OCI-LY7 (cell line): Measurements from ENCODE around the gene ENTPD1. TPM values are rescaled to one million over a fixed set of nuclear protein-coding genes. Genes with fewer than 3 reads are reported as not detected.

Source experiments
- BruUV-seq: library from RNA; stranded (reverse); fragments of 400-500 nt; replicated peaks from 2 replicates; lab custom pipeline; 2021; lab: Mats Ljungman, UMichigan
- CTCF ChIA-PET: fragments of 300-600 bp; sonication (Branson Sonifier 250); formaldehyde crosslinking; loops from one replicate; lab custom pipeline; 2022; ENCODE audit warnings: antibody characterized with exemption; ENCODE audit not compliant: unreplicated experiment; lab: Charles Lee
- POLR2A ChIA-PET: fragments of 300-600 bp; sonication (Branson Sonifier 250); formaldehyde crosslinking; loops from one replicate; lab custom pipeline; 2022; ENCODE audit warnings: antibody characterized with exemption; lab: Charles Lee
- DNase-seq: peaks from one replicate; pipeline ENCODE4 v3.0.0-alpha.2; 2015; ENCODE audit warnings: low spot score
- H2AFZ ChIP-seq: fragments of 200-600 bp; sonication (generic), shearing (Covaris generic); 2 replicates; pipeline ENCODE4 v1.6.1; 2014; ENCODE audit warnings: mild to moderate bottlenecking, antibody characterized with exemption, low read length, moderate library complexity
- H3K27ac ChIP-seq: fragments of 200-600 bp; sonication (generic); 2 replicates; pipeline ENCODE4 v1.5.1; 2014; ENCODE audit warnings: mixed run types, low read depth, mild to moderate bottlenecking, moderate library complexity, low read length, inconsistent platforms; ENCODE audit not compliant: poor library complexity, severe bottlenecking
- H3K36me3 ChIP-seq: fragments of 200-600 bp; sonication (generic); 2 replicates; pipeline ENCODE4 v1.6.1; 2014; ENCODE audit warnings: mild to moderate bottlenecking, antibody characterized with exemption, low read length, moderate library complexity, mixed read lengths; ENCODE audit not compliant: insufficient read depth
- H3K4me1 ChIP-seq: fragments of 200-600 bp; sonication (generic); 2 replicates; pipeline ENCODE4 v1.5.1; 2014; ENCODE audit warnings: mild to moderate bottlenecking, low read length; ENCODE audit not compliant: insufficient read depth, poor library complexity, severe bottlenecking
- H3K4me2 ChIP-seq: fragments of 200-600 bp; sonication (generic); 2 replicates; pipeline ENCODE4 v1.6.1; 2014; ENCODE audit warnings: mild to moderate bottlenecking, low read length
- H3K4me3 ChIP-seq: fragments of 200-600 bp; sonication (generic); 2 replicates; pipeline ENCODE4 v1.5.1; 2014; ENCODE audit warnings: mild to moderate bottlenecking, low read depth, low read length; ENCODE audit not compliant: poor library complexity, severe bottlenecking
- H3K79me2 ChIP-seq: fragments of 200-600 bp; sonication (generic); 2 replicates; pipeline ENCODE4 v1.6.1; 2016; ENCODE audit warnings: low read depth, mild to moderate bottlenecking, low read length, moderate library complexity, mixed read lengths; ENCODE audit not compliant: insufficient read depth
- H3K9me2 ChIP-seq: fragments of 200-600 bp; sonication (generic); 2 replicates; pipeline ENCODE4 v1.6.1; 2016; ENCODE audit warnings: mild to moderate bottlenecking, low read length, mixed read lengths; ENCODE audit not compliant: insufficient read depth
- H3K9me3 ChIP-seq: fragments of 200-600 bp; sonication (generic); 2 replicates; pipeline ENCODE4 v1.6.1; 2014; ENCODE audit warnings: mild to moderate bottlenecking, mixed run types, low read length, mixed read lengths
- H4K20me1 ChIP-seq: fragments of 200-600 bp; sonication (generic); 2 replicates; pipeline ENCODE4 v1.6.1; 2014; ENCODE audit warnings: mild to moderate bottlenecking, antibody characterized with exemption, low read length, moderate library complexity, mixed read lengths; ENCODE audit not compliant: insufficient read depth
- CTCF ChIP-seq: fragments of 200-600 bp; sonication (generic); conservative IDR thresholded peaks from 2 replicates; pipeline ENCODE4 v1.5.1; 2014; ENCODE audit warnings: mild to moderate bottlenecking, antibody characterized with exemption, low read length, moderate library complexity, mixed read lengths
- EZH2phosphoT487 ChIP-seq: fragments of 200-600 bp; sonication (generic); IDR thresholded peaks from 2 replicates; pipeline ENCODE4 v1.6.1; 2018; ENCODE audit warnings: low read depth, borderline replicate concordance, mild to moderate bottlenecking, mixed run types, antibody characterized with exemption, low read length, moderate library complexity, mixed read lengths
- intact Hi-C: fragments of 100-400 bp; cut with micrococcal nuclease; formaldehyde crosslinking; loops from one replicate; pipeline ENCODE4 v1.10.0; 2022; ENCODE audit not compliant: unreplicated experiment
- total RNA-seq, 2 experiments: library from RNA; depleted of rRNA in 1 of 2; stranded (reverse); fragments of >200 nt in 1 of 2; shearing (Covaris generic) in 1 of 2; gene quantifications; 2 replicates each; pipeline ENCODE4 v1.2.3, GENCODE V29; 2014 to 2022

ENTPD1 gene
- total RNA-seq, 2 experiments from 2014 or later: 5.1 to 6.7 TPM

DNA sequence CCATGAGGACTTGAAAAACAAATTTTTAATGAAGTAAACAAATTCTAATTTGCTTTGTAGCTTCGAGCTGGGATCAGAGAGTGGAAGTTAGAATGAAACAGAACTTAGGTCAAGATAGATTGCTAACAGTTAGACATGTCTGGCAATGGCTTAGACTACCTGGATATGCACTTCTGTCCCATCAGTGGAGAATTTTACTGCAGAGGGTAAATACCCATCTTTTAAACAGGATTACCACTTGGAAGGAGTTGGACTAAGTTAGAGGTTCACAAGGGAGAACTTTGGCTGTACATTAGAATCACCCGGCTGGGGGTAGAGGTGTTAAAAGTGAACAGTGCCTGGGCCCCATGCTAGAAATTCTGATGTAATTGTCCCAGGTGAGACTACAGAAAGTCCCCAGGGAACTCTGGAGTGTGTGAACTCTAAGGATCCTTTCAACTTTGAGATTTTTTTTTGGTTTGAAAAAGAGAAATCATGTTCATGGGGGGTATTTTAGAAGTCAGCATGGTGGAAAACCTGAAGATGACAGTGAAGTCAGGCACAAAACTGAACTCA is 35.5 kb downstream of the ENTPD1 start:
- no peak for DNase-seq
- Histone ChIP-seq H3K9me2 (no peaks in the 10 kb centered on the region), H3K27ac (no peak overlapping the region), H3K4me3 (no peak overlapping the region), H3K4me1 (no peaks in the 10 kb centered on the region), H3K36me3 (no peaks in the 10 kb centered on the region), H3K79me2 (no peaks in the 10 kb centered on the region), H2AFZ (no peak overlapping the region), H3K4me2 (no peak overlapping the region), H4K20me1 (no peaks in the 10 kb centered on the region), H3K9me3 (no peaks in the 10 kb centered on the region)
- intact Hi-C loops: no loop called here
- POLR2A ChIA-PET: interaction anchor here (0.5 to 1.5 kb wide), 2 partner anchors 9 to 35 kb away, joined by 3 read pairs; no protein-coding TSS in a partner anchor
- BruUV-seq: no TSS peak
- CTCF ChIA-PET: no interaction called here
- TF ChIP-seq EZH2phosphoT487: no peak
- TF ChIP-seq CTCF: no peak

DNA sequence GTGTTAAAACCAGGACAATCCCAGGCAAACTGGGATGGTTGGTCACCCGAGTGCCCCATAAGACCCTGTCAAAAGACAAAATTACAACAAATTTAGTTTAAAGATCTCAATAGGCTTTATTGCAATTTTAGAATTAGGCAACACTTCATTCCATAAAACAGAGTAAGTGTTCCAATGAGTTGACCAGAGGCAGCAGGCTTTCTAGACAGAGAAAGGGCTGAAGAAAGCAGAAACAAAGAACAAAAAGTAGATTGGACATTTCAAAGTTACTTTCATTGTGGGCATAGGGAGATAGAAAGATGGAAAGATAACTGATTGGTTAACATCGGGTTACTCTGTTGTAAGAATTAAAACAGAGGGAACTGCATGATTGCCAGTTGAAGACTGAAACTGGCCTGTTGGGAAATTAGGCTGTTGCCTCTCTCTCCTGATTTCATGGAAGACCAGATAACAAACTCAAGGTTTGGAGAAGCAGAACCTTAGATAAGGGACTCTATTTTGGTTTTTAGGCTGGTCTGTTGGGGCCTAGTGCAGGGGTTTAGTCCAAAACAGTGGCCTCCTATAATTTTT is 36.3 kb downstream of the ENTPD1 start:
- BruUV-seq: no TSS peak
- H3K9me2 ChIP-seq: no peaks in the 10 kb centered on the region
- ChIA-PET POLR2A (no interaction called here), CTCF (no interaction called here)
- H3K36me3 ChIP-seq: no peaks in the 10 kb centered on the region
- H3K4me3 ChIP-seq: no peak overlapping the region
- intact Hi-C loops: no loop called here
- no peak overlapping the region for H3K27ac ChIP-seq
- no peaks in the 10 kb centered on the region for H4K20me1 ChIP-seq
- H3K4me1 ChIP-seq: no peaks in the 10 kb centered on the region
- TF ChIP-seq EZH2phosphoT487 (no peak), CTCF (no peak)
- H3K9me3 ChIP-seq: no peaks in the 10 kb centered on the region
- H2AFZ ChIP-seq: no peak overlapping the region
- no peak overlapping the region for H3K4me2 ChIP-seq
- no peak for DNase-seq
- H3K79me2 ChIP-seq: no peaks in the 10 kb centered on the region

- Histone ChIP-seq H3K27ac (no peak overlapping the region), H3K9me2 (no peaks in the 10 kb centered on the region), H2AFZ (no peak overlapping the region), H3K79me2 (no peaks in the 10 kb centered on the region), H3K9me3 (no peaks in the 10 kb centered on the region), H3K4me2 (no peak overlapping the region), H3K36me3 (no peaks in the 10 kb centered on the region), H3K4me1 (no peaks in the 10 kb centered on the region), H3K4me3 (no peak overlapping the region), H4K20me1 (no peaks in the 10 kb centered on the region)
- no TSS peak for BruUV-seq
- intact Hi-C loops: no loop called here
- CTCF ChIA-PET: no interaction called here
- DNase-seq: no peak
- POLR2A ChIA-PET: no interaction called here
- no peak for TF ChIP-seq EZH2phosphoT487
- TF ChIP-seq CTCF: no peak
These were observed 36.9 kb downstream of the ENTPD1 start for GRCh38 chr10:95792874-95793285.
